ENCODE data around the gene BMAL1. TPM values are rescaled to one million over a fixed set of nuclear protein-coding genes. Genes with fewer than 3 reads are reported as not detected.

The BMAL1 gene
- total RNA-seq, 4 donors from 2014 or later = 15.8 to 125 (median 24.4) TPM

DNA sequence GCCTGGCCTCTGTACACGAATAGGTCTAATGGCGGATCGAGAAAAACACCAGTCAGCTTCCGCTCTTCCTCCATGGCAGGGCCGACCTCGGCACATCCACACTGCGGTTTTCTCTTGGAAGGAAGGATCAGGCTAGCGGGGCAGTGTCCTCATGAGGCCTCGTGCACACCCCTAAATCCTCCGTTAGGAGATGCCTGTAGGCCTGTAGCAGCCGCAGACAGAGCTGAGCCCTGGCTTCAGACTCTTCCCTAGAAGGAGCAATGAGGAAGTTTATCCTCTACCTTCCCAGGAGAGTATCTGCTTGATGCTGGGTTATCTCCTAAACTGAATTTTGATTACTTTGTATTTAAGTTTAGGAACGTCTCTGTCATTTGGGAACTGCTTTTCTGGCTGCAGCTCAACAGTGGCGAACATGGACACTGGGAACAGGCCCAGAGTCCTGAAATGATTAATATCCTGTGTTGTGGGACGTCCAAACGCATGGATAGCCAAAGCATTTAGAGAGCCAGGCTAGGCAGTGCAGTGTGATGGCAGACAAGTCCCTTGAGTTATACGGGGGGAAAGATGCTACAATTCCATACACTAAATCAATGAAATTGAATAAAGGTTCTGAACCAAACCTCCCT lies 16.5 kb upstream of the BMAL1 start:
- intact Hi-C loops (cut with DNase I; ENCODE audit: low total_unique reads) = no loop called here
- TF ChIP-seq, protein P1, sequence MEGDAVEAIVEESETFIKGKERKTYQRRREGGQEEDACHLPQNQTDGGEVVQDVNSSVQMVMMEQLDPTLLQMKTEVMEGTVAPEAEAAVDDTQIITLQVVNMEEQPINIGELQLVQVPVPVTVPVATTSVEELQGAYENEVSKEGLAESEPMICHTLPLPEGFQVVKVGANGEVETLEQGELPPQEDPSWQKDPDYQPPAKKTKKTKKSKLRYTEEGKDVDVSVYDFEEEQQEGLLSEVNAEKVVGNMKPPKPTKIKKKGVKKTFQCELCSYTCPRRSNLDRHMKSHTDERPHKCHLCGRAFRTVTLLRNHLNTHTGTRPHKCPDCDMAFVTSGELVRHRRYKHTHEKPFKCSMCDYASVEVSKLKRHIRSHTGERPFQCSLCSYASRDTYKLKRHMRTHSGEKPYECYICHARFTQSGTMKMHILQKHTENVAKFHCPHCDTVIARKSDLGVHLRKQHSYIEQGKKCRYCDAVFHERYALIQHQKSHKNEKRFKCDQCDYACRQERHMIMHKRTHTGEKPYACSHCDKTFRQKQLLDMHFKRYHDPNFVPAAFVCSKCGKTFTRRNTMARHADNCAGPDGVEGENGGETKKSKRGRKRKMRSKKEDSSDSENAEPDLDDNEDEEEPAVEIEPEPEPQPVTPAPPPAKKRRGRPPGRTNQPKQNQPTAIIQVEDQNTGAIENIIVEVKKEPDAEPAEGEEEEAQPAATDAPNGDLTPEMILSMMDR (IDR thresholded peaks at IDR 0.05) = no peak
- no peak for TF ChIP-seq POLR2A (IDR thresholded peaks at IDR 0.05)
- H3K27me3 ChIP-seq = no peaks in the 10 kb centered on the region
- H3K9me3 ChIP-seq = no peaks in the 10 kb centered on the region
- H3K36me3 ChIP-seq = no peaks in the 10 kb centered on the region
- peaks cover 0 to 8% of the 10 kb centered on the region in 2 donors for H3K4me1 ChIP-seq
- H3K4me3 ChIP-seq = no peak overlapping the region
- DNase-seq = peak; percentile 20 to 34
- H3K27ac ChIP-seq = peak overlapping the region; percentile 79 to 82

DNA sequence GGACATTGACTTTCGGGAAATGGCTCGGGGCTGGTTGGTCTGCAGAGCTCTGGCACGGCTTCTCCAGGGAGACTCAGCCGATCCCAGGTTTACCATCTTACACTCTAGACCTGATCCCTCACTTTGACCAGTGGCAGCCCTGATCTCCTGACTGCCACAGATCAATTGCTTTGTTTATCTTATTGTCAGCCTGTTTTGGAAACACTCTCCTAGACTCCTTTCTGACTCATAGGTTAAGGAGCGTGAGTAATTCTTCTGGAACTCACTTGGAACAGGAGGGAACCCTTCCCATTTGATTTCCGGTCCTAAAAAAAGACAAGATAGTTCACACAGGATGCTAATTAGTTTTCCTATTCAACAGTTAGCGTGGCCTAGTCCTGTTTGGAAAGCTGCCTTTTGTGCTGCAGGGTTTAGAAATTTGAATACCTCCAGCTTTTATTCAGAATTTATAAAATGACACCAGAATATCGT lies 16.0 kb upstream of the BMAL1 start:
- TF ChIP-seq POLR2A (IDR thresholded peaks at IDR 0.05) = no peak
- TF ChIP-seq, protein P1 (IDR thresholded peaks at IDR 0.05) = no peak
- Histone ChIP-seq H3K27ac (peak overlapping the region; percentile 79 to 82), H3K27me3 (no peaks in the 10 kb centered on the region), H3K36me3 (no peaks in the 10 kb centered on the region), H3K4me3 (no peak overlapping the region), H3K4me1 (peaks cover 0 to 8% of the 10 kb centered on the region in 2 donors), H3K9me3 (no peaks in the 10 kb centered on the region)
- peak; percentile 20 to 32 for DNase-seq
- intact Hi-C loops (cut with DNase I; ENCODE audit: low total_unique reads) = no loop called here

DNA sequence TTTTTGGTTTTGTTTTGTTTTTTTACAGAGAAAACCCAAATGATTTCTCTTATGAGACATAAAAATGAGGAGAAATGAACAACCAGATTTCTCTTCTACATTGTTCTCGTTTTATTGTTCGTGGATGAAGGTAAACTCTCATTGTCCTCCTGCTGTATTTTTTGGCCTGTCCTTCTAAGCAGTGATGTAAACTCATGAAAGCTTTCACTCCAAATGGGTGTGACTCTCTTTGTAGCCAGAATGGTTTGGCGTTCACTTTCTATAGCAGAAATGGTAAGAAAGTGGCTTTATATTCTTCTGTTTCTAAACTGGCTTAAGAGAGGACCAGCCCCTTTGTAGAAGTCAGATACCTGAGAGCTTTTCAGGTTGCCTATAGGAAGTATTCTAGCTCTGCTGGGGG lies 15.5 kb upstream of the BMAL1 start:
- DNase-seq = no peak
- peak overlapping the region; percentile 79 to 82 for H3K27ac ChIP-seq
- TF ChIP-seq POLR2A (IDR thresholded peaks at IDR 0.05) = no peak
- TF ChIP-seq, protein P1 (IDR thresholded peaks at IDR 0.05) = no peak
- peaks cover 0 to 8% of the 10 kb centered on the region in 2 donors for H3K4me1 ChIP-seq
- no peak overlapping the region for H3K4me3 ChIP-seq
- H3K36me3 ChIP-seq = no peaks in the 10 kb centered on the region
- H3K27me3 ChIP-seq = no peaks in the 10 kb centered on the region
- H3K9me3 ChIP-seq = no peaks in the 10 kb centered on the region
- intact Hi-C loops (cut with DNase I; ENCODE audit: low total_unique reads) = no loop called here

DNA sequence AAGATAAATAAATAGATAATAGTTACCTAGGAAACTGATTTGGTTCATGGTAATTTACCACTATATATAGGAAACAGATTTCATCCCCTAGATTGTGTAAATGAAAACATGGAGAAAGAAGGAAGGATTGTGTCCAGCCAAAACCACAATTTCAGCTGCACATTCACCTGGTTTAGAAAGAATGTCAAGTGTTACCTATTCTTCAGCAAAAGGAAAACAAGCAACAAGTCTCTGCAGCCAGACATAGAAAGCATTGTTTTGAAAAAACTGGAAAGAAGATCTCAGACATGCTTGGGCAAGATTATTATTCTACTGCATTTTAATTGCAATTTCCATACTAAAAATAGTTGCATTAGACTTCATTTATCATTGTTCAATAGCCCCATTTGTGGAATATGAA lies 8.8 kb upstream of the BMAL1 start:
- Histone ChIP-seq H3K4me3 (no peak overlapping the region), H3K36me3 (no peaks in the 10 kb centered on the region), H3K4me1 (no peaks in the 10 kb centered on the region), H3K9me3 (no peaks in the 10 kb centered on the region), H3K27me3 (no peaks in the 10 kb centered on the region), H3K27ac (no peak overlapping the region)
- intact Hi-C loops (cut with DNase I; ENCODE audit: low total_unique reads) = no loop called here
- TF ChIP-seq POLR2A (IDR thresholded peaks at IDR 0.05) = no peak
- TF ChIP-seq, protein P1 (IDR thresholded peaks at IDR 0.05) = no peak
- no peak for DNase-seq

DNA sequence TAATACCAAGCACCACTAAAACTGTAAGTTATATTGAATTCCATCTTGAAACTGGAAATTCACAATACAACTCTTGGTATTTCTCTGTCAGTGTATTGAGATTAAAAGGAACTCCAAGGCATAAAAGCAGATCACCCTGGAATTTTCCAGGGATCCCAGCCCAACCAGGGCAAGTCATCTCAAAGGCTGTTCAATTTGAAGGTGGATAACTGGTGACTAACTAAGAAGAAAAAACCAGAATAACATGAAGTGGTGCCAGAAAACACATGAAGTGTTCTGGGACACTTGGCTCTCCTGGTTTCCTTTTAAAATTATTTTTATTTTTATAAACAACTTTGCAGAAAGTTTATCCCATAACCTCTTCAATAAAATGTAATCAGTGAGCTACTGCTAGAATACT lies 7.8 kb upstream of the BMAL1 start:
- TF ChIP-seq POLR2A (IDR thresholded peaks at IDR 0.05) = no peak
- TF ChIP-seq, protein P1 (IDR thresholded peaks at IDR 0.05) = no peak
- no peak overlapping the region for H3K27ac ChIP-seq
- intact Hi-C loops (cut with DNase I; ENCODE audit: low total_unique reads) = no loop called here
- no peaks in the 10 kb centered on the region for H3K27me3 ChIP-seq
- no peak for DNase-seq
- no peak overlapping the region for H3K4me3 ChIP-seq
- no peaks in the 10 kb centered on the region for H3K9me3 ChIP-seq
- H3K36me3 ChIP-seq = no peaks in the 10 kb centered on the region
- H3K4me1 ChIP-seq = no peaks in the 10 kb centered on the region

Measured in uterus (tissue), 4 donors.